Liver (tissue), 9 donors: ENCODE measurements around the gene DRAXIN. TPM values are rescaled to one million over a fixed set of nuclear protein-coding genes. Genes with fewer than 3 reads are reported as not detected.

Source experiments
- DNase-seq: peaks from one replicate; pipeline ENCODE4 v3.0.0-alpha.2; 2017; ENCODE audit warnings: low spot score
- H3K27ac ChIP-seq, 2 donors: one replicate each; pipeline ENCODE4 v1.7.0; 2013; ENCODE audit warnings: inconsistent platforms in 2 of 2, low read length in 2 of 2, control low read depth in 1 of 2, low read depth in 1 of 2, mild to moderate bottlenecking in 1 of 2
- H3K27me3 ChIP-seq, 4 donors: one replicate each; pipeline versions ENCODE4 v1.6.1 to v1.7.0; 2013; ENCODE audit warnings: low read length in 3 of 4, inconsistent platforms in 1 of 4, mild to moderate bottlenecking in 1 of 4, moderate library complexity in 1 of 4; ENCODE audit not compliant: control insufficient read depth in 4 of 4, insufficient read depth in 4 of 4
- H3K36me3 ChIP-seq, 4 donors: one replicate each; pipeline versions ENCODE4 v1.6.1 to v1.7.0; 2013; ENCODE audit warnings: low read length in 3 of 4, mild to moderate bottlenecking in 3 of 4, low read depth in 1 of 4, moderate library complexity in 1 of 4; ENCODE audit not compliant: control insufficient read depth in 4 of 4, insufficient read depth in 3 of 4
- H3K4me1 ChIP-seq, 4 donors: one replicate each; pipeline versions ENCODE4 v1.6.1 to v1.7.0; 2013; ENCODE audit warnings: low read length in 3 of 4, mild to moderate bottlenecking in 3 of 4, moderate library complexity in 1 of 4; ENCODE audit not compliant: control insufficient read depth in 4 of 4, insufficient read depth in 4 of 4
- H3K4me3 ChIP-seq, 3 donors: one replicate each; pipeline versions ENCODE4 v1.6.1 to v1.7.0; 2013; ENCODE audit warnings: low read length in 3 of 3, control low read depth in 1 of 3, low read depth in 1 of 3, mild to moderate bottlenecking in 1 of 3
- H3K9ac ChIP-seq, 2 donors: one replicate each; pipeline ENCODE4 v1.7.0; 2013; ENCODE audit warnings: low read length in 2 of 2, mild to moderate bottlenecking in 2 of 2, moderate library complexity in 2 of 2, control low read depth in 1 of 2, low read depth in 1 of 2
- H3K9me3 ChIP-seq, 4 donors: one replicate each; pipeline versions ENCODE4 v1.6.1 to v1.7.0; 2013; ENCODE audit warnings: low read length in 3 of 4; ENCODE audit not compliant: control insufficient read depth in 4 of 4
- CTCF ChIP-seq: fragments of 150-350 bp; IDR thresholded peaks from 2 replicates; pipeline ENCODE4 v1.5.1; 2017; ENCODE audit warnings: improper control_type of control experiment, low read depth, low read length; ENCODE audit not compliant: missing input control
- EGR1 ChIP-seq, 2 donors: IDR thresholded peaks; 2 replicates each; pipeline ENCODE4 v1.6.1; 2016 to 2018; ENCODE audit warnings: antibody characterized with exemption in 2 of 2, low read depth in 2 of 2
- FOXA1 ChIP-seq: IDR thresholded peaks from 2 replicates; pipeline ENCODE4 v1.6.1; 2016; ENCODE audit warnings: antibody characterized with exemption
- FOXA2 ChIP-seq: IDR thresholded peaks from 2 replicates; pipeline ENCODE4 v1.6.1; 2016; ENCODE audit warnings: antibody characterized with exemption
- GABPA ChIP-seq, 2 donors: IDR thresholded peaks in 1 of 2; conservative IDR thresholded peaks in 1 of 2; 2 replicates each; pipeline ENCODE4 v1.6.1; 2016; ENCODE audit warnings: antibody characterized with exemption in 2 of 2, mild to moderate bottlenecking in 1 of 2, moderate library complexity in 1 of 2
- HNF4A ChIP-seq, 2 donors: conservative IDR thresholded peaks; 2 replicates each; pipeline ENCODE4 v1.6.1; 2016; ENCODE audit warnings: antibody characterized with exemption in 2 of 2, mild to moderate bottlenecking in 2 of 2
- HNF4G ChIP-seq: IDR thresholded peaks from 2 replicates; pipeline ENCODE4 v1.6.1; 2016; ENCODE audit warnings: antibody characterized with exemption
- JUND ChIP-seq, 2 donors: IDR thresholded peaks; 2 replicates each; pipeline ENCODE4 v1.6.1; 2016; ENCODE audit warnings: antibody characterized with exemption in 2 of 2
- NR2F2 ChIP-seq: IDR thresholded peaks from 2 replicates; pipeline ENCODE4 v1.6.1; 2016; ENCODE audit warnings: antibody characterized with exemption
- RAD21 ChIP-seq, 2 donors: IDR thresholded peaks; 2 replicates each; pipeline ENCODE4 v1.6.1; 2016; ENCODE audit warnings: antibody characterized with exemption in 2 of 2, mild to moderate bottlenecking in 2 of 2
- RXRA ChIP-seq, 2 donors: IDR thresholded peaks; 2 replicates each; pipeline ENCODE4 v1.6.1; 2017 to 2018; ENCODE audit warnings: antibody characterized with exemption in 2 of 2, mild to moderate bottlenecking in 1 of 2
- SP1 ChIP-seq: IDR thresholded peaks from 2 replicates; pipeline ENCODE4 v1.6.1; 2018; ENCODE audit warnings: antibody characterized with exemption, mild to moderate bottlenecking
- TAF1 ChIP-seq: conservative IDR thresholded peaks from 2 replicates; pipeline ENCODE4 v1.6.1; 2016; ENCODE audit warnings: antibody characterized with exemption, mild to moderate bottlenecking
- YY1 ChIP-seq: IDR thresholded peaks from 2 replicates; pipeline ENCODE4 v1.6.1; 2016; ENCODE audit warnings: antibody characterized with exemption, mild to moderate bottlenecking
- ZBTB33 ChIP-seq: IDR thresholded peaks from 2 replicates; pipeline ENCODE4 v1.6.1; 2016; ENCODE audit warnings: antibody characterized with exemption
- WGBS: extraction: QIAGEN DNeasy Blood & Tissue Kit; methylation state at CpG from one replicate; pipeline ENCODE4 v1.1.7; 2013; 5-methylcytosine and 5-hydroxymethylcytosine counted together
- polyA plus RNA-seq, 2 donors: library from polyadenylated mRNA; stranded (reverse) in 1 of 2; unstranded in 1 of 2; fragments of 200-250 nt in 1 of 2; fragments of >200 nt in 1 of 2; fragmentation: Nextera tagmentation in 1 of 2; extraction: Ambion mirVana in 1 of 2; gene quantifications; one replicate each; pipeline versions ENCODE4 v1.2.1 to v1.2.3, GENCODE V29; 2013 to 2015
- total RNA-seq, 2 donors: library from RNA; depleted of rRNA; stranded (reverse); fragments of >200 nt; gene quantifications; one replicate each; pipeline ENCODE4 v1.2.3, GENCODE V29; 2014
- TF ChIP-seq, protein P1 (sequence below): IDR thresholded peaks from 2 replicates; pipeline ENCODE4 v1.6.1; 2016; ENCODE audit warnings: antibody characterized with exemption, mild to moderate bottlenecking
- TF ChIP-seq, protein P2 (sequence below): IDR thresholded peaks from 2 replicates; pipeline ENCODE4 v1.6.1; 2016; ENCODE audit warnings: antibody characterized with exemption
- donor health status: healthy.
- donor health status: healthy.
- donor health status: healthy.
- donor health status: healthy.
- donor health status: healthy.

The DRAXIN gene
- total and polyA plus RNA-seq, 4 donors = under 0.01 to 0.01 TPM; not detected in 2

DNA sequence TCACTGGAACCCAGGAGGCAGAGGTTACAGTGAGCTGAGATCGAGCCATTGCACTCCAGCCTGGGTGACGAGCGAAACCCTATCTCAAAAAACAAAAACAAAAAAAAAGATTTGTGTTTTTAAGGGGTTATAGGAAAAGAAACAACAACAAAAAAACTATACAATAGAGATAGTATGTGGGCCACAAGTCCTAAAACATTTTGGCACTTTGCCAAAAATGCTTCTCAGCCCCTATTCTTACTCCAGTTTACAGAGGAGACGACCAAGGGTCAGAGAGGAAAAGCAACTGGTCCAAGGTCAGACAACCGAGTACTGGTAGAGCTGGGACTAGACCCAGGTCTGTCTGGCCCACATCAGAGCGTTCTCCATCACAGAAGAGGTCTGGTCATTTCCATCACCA is 33.9 kb upstream of the DRAXIN start:
- TF ChIP-seq EGR1 (IDR thresholded peaks at IDR 0.05; ENCODE audit: low read depth in 2 of 2) (no peak), RAD21 (IDR thresholded peaks at IDR 0.05) (no peak), FOXA1 (no peak), ZBTB33 (no peak), RXRA (IDR thresholded peaks at IDR 0.05) (no peak), NR2F2 (no peak), HNF4G (no peak), FOXA2 (no peak), HNF4A (conservative IDR thresholded peaks at IDR 0.05) (no peak), TAF1 (no peak), YY1 (no peak), CTCF (no peak), JUND (IDR thresholded peaks at IDR 0.05) (no peak), GABPA (IDR thresholded peaks at IDR 0.05 in 1 of 2, conservative IDR thresholded peaks at IDR 0.05 in 1 of 2) (no peak)
- TF ChIP-seq, protein P1, sequence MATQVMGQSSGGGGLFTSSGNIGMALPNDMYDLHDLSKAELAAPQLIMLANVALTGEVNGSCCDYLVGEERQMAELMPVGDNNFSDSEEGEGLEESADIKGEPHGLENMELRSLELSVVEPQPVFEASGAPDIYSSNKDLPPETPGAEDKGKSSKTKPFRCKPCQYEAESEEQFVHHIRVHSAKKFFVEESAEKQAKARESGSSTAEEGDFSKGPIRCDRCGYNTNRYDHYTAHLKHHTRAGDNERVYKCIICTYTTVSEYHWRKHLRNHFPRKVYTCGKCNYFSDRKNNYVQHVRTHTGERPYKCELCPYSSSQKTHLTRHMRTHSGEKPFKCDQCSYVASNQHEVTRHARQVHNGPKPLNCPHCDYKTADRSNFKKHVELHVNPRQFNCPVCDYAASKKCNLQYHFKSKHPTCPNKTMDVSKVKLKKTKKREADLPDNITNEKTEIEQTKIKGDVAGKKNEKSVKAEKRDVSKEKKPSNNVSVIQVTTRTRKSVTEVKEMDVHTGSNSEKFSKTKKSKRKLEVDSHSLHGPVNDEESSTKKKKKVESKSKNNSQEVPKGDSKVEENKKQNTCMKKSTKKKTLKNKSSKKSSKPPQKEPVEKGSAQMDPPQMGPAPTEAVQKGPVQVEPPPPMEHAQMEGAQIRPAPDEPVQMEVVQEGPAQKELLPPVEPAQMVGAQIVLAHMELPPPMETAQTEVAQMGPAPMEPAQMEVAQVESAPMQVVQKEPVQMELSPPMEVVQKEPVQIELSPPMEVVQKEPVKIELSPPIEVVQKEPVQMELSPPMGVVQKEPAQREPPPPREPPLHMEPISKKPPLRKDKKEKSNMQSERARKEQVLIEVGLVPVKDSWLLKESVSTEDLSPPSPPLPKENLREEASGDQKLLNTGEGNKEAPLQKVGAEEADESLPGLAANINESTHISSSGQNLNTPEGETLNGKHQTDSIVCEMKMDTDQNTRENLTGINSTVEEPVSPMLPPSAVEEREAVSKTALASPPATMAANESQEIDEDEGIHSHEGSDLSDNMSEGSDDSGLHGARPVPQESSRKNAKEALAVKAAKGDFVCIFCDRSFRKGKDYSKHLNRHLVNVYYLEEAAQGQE = no peak
- TF ChIP-seq, protein P2, sequence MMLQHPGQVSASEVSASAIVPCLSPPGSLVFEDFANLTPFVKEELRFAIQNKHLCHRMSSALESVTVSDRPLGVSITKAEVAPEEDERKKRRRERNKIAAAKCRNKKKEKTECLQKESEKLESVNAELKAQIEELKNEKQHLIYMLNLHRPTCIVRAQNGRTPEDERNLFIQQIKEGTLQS = no peak
- WGBS = 75% methylated on average over 6 of the region's 6 CpGs
- H3K9ac ChIP-seq = no peak overlapping the region

GRCh38 chr1:11658542-11658941 is 33.0 kb upstream of the DRAXIN start:
- peaks cover 0 to 5% (median 1%) of the 10 kb centered on the region in 4 donors for H3K36me3 ChIP-seq
- H3K9me3 ChIP-seq = no peaks in the 10 kb centered on the region
- H3K27ac ChIP-seq = no peak overlapping the region
- no peak for DNase-seq
- peaks cover 0 to 17% (median 8%) of the 10 kb centered on the region in 4 donors for H3K4me1 ChIP-seq
- no peak overlapping the region for H3K9ac ChIP-seq
- H3K4me3 ChIP-seq = no peak overlapping the region
- WGBS = 94% methylated on average over 23 of the region's 23 CpGs
- H3K27me3 ChIP-seq = no peaks in the 10 kb centered on the region
- TF ChIP-seq YY1 (no peak), EGR1 (IDR thresholded peaks at IDR 0.05; ENCODE audit: low read depth in 2 of 2) (no peak), FOXA2 (no peak), SP1 (no peak), FOXA1 (no peak), CTCF (no peak)
- TF ChIP-seq, protein P2 = no peak
- TF ChIP-seq, protein P1 = no peak

More for the DNA sequence above, 33.9 kb upstream of the DRAXIN start:
- H3K4me1 ChIP-seq = peaks cover 0 to 17% (median 8%) of the 10 kb centered on the region in 4 donors
- DNase-seq = no peak
- no peak overlapping the region for H3K4me3 ChIP-seq
- H3K27me3 ChIP-seq = no peaks in the 10 kb centered on the region
- peaks cover 0 to 5% (median 1%) of the 10 kb centered on the region in 4 donors for H3K36me3 ChIP-seq
- no peaks in the 10 kb centered on the region for H3K9me3 ChIP-seq
- no peak overlapping the region for H3K27ac ChIP-seq
